CD1c-positive myeloid dendritic cell (primary cell): ENCODE results near the gene DSG4.
"Not testable (repeated sequence)": the region's sequence is repeated elsewhere in the genome, so short reads cannot be mapped to it uniquely, and the experiment has no call there.

ENCODE experiments used
- DNase-seq: peaks from one replicate; pipeline ENCODE4 v3.0.0-alpha.2; 2016; ENCODE audit errors: extremely low spot score

The DSG4 gene

DNA sequence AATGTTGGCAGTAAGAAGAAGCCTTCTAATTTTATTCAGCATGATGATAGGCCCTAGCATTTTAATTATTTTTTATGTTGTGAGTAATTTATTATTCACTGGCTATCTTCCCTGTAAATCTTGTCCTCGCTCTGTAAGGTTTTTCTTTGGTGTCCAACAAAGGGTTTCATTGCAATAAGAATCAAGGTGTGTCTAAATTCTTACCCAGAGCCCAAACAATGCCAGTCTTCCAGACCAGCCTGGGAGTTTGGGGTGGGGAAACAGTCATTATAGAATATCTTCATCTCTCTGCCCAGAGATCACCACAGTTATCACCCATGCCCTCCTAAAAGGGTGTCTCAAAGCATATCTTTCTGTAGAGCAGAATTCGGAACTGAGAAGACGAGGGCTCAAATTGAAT is at the start of gene DSG4:
Gene DSG4 (plus strand): TSS at position 301 of the 400 bp plus-strand sequence. CDS start 135 bp downstream, outside the sequence.
- DNase-seq = no peak

GRCh38 chr18:31329787-31330438 is 46.7 kb upstream of the DSG4 start:
- DNase-seq = no peak

GRCh38 chr18:31343454-31343853 is 33.1 kb upstream of the DSG4 start:
- no peak for DNase-seq

DNA sequence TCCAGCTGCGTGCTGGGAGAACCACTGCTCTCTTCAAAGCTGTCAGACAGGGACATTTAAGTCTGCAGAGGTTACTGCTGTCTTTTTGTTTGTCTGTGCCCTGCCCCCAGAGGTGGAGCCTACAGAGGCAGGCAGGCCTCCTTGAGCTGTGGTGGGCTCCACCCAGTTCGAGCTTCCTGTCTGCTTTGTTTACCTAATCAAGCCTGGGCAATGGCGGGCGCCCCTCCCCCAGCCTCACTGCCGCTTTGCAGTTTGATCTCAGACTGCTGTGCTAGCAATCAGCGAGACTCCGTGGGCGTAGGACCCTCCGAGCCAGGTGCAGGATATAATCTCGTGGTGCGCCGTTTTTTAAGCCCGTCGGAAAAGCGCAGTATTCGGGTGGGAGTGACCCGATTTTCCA is 23.2 kb upstream of the DSG4 start:
- not testable (repeated sequence) for DNase-seq

GRCh38 chr18:31354990-31355389 is 21.6 kb upstream of the DSG4 start:
- DNase-seq = no peak

DNA sequence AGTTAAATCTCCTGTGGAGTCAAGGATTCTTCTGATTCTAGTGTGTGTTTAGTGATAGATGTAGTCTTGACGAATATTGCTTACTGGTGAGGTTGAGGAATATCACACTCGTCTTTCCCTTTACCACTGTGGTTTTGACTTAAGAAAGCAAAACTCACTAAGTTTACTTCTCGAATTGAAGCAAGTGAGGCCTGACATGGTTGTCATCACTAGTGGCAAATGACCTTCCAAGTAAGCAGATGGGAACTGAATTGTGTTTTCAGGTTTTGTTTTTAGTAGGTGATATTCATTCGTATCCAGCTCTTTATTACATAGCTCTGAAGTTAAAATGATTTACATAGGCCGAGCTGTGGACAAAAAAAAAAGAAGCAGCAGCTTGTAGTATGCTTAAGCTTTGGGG is 20.6 kb upstream of the DSG4 start:
- DNase-seq = no peak

GRCh38 chr18:31364190-31364589 is 12.4 kb upstream of the DSG4 start:
- DNase-seq = no peak

DNA sequence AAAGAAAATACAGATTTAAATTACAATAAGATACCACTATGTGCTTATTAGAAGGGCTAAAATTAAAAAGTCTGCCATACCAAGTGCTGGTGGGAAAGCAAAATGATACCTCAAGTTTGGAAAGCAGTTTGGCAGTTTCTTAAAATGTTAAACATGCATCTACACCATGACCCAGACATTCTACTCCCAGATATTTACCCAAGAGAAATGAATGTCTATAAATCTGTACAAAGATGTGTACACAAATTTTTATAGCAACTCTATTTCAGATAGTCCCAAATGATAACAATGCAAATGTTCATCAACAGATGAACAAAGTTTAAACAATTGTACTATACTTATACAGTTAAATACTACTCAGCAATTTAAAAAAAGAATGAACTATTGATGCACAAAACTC is 7.1 kb upstream of the DSG4 start:
- DNase-seq = no peak

DNA sequence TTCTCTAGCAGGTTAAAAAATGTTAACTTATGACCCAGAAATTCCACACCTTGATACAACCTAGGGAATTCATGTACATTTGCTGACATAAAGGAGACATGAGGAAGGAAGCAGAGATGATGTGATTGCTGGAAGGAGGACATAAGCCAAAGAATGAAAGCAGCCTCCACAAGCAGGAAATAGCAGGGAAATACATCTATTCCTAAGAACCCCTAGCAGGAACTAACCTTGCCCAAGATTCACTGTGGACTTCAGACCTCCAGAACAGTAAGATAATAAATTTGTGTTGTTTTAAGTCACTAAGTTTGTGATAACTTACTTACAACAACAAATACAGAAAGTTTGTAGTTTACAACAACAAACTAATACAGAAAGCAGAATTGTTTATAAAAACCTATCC is 4.6 kb upstream of the DSG4 start:
- no peak for DNase-seq

DNA sequence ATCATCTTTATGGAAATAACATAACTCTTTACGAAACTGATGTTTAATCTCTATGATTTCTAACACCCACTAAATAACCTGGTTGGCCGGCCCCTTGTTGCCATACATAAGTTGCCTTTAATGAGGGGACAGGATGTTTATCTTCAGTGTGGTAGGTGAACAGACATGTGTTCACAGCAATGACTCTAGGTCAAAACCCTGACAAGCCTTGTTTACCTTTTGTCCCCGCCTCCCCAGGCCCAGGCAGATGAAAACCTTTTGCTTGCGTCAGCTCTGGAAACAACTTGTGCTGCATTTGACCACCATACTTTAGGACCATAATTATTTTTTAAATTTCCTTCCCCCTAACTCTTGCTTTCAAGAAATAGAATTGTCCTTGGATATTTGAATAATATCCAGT is 2.9 kb upstream of the DSG4 start:
- DNase-seq = no peak

GRCh38 chr18:31380912-31381311 is 4.3 kb downstream of the DSG4 start:
- DNase-seq = no peak

DNA sequence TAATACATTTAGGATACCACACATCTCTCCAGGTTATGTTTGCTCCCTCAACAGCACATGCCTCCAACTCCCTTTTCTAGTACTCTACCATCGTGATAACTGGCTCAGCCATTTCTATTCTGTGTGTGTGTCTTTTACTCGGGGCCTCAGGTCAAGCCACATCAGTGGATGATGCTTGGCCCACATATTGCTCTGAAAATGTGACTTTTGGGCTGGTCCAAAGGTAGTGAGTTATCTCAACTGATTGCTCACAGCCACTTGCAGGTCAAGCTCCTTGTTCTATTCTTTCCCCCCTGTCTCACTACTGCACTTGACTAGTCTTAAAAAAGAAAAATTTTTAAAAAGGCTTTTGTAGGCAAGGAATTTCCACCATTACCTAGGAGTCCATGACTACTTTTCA is 5.5 kb downstream of the DSG4 start:
- DNase-seq = no peak

DNA sequence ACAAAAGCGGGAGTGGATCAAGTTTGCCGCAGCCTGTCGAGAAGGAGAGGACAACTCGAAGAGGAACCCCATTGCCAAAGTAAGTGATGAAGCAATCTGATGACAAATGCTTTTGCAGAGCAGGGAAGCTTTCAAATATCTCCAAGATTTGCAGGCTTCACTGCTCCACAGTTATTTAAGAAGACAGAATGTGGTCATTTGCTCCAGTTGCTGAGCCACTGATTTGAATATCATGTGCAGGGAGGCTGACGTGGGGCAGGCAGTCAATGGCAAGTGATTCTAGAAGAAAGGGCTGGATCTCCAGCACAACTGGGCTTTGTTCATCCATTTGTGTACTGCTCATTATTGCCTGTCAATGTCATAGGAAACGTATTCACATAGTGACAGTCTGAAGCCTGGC is 10.2 kb downstream of the DSG4 start:
- no peak for DNase-seq

- DNase-seq = no peak
Measured at GRCh38 chr18:31393286-31393685, 16.7 kb downstream of the DSG4 start.

DNA sequence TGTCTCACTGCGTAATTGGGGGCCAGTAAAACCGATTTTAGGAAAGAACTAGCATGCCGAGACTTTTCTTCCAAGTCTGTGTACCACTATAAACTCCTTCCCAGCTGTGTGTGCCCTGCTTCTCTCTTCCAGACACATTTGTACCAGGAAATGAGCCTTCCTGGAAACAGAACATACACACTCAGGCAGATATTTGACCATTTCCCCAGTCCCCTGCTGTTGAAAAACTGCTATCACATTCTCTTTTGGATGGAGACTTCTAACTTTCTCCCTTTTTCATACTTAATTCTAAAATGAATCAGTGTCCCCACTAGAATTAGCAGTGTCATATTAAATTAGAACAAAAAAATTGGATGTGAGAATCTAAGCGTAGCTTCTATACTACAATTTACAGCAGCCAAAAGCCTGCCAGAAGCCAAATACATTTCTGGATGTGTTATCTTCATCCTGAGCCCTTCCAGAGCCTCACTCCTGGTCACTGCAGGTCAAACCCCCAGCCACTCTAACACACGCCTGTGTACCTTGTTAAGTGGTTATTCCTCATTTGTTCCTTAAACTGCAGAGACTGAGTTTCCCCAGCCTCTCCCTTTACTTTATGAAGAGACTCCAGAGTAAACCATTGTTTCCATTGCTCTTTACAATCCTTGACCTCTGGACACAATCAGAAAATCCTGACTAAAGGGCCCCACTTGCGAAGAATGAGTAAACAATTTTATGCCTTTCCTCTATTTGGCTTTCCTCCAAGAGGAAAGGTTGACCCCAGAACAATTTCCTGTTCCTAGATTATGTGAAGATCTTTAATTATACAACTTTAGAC is 20.4 kb downstream of the DSG4 start:
- no peak for DNase-seq

DNA sequence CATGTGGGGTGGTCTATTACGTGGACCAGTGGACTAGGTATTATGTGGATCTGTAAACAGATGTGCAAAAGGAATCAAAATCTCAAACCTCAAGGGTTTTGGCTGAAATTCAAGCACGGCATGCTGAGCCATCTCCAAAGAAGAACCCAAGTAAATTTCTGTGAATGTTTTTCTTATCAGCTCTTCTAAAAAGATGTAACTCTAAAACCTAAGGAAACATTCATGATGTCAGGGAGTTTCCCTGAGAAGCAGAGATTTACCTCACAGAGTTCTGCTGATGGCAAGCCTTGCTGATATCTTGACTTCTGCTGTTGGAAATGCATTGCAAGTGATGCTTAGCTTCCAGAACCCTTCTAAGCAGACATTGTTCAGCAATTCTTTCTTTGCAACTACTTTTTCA is 21.6 kb downstream of the DSG4 start:
- no peak for DNase-seq

- DNase-seq = no peak
Measured at GRCh38 chr18:31399306-31400032, 22.9 kb downstream of the DSG4 start.

GRCh38 chr18:31401156-31402025 is 24.8 kb downstream of the DSG4 start:
- no peak for DNase-seq

GRCh38 chr18:31402026-31402373 is 25.4 kb downstream of the DSG4 start:
- no peak for DNase-seq

- no peak for DNase-seq
Measured at GRCh38 chr18:31403409-31403808, 26.8 kb downstream of the DSG4 start.

- no peak for DNase-seq
Measured at GRCh38 chr18:31407649-31408048, 31.1 kb downstream of the DSG4 start.

DNA sequence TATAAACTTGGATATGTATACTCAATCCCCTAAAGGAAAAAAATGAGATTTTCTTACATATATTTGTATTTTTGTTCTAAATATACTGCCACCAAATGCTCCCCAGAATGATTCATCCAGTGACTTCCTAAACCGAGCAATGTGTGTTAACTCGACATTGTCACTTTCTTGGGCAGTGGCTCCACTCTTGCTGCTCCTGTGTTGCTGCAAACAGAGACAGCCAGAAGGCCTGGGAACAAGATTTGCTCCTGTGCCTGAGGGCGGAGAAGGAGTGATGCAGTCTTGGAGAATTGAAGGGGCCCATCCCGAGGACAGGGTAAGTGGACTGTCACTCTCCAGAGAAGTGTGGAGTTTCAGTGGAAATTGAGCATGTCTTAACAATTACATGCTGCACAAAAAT is 32.7 kb downstream of the DSG4 start:
- no peak for DNase-seq
